HFFc6 (cell line): Measurements from ENCODE around the gene UBD. TPM values are rescaled to one million over a fixed set of nuclear protein-coding genes. Genes with fewer than 3 reads are reported as not detected.

Experiments used
- DNase-seq: peaks from one replicate; pipeline ENCODE4 v3.0.0-alpha.2; 2018
- H3K27ac Mint-ChIP-seq: 2 replicates; pipeline ENCODE4 v1.8.0; 2020; ENCODE audit warnings: mild to moderate bottlenecking, mixed read lengths
- H3K27me3 Mint-ChIP-seq: 2 replicates; pipeline ENCODE4 v1.8.0; 2021; ENCODE audit warnings: mild to moderate bottlenecking, moderate library complexity, mixed read lengths; ENCODE audit not compliant: insufficient read depth
- H3K36me3 Mint-ChIP-seq: 2 replicates; pipeline ENCODE4 v1.8.0; 2021; ENCODE audit warnings: low read depth, mixed read lengths
- H3K4me1 Mint-ChIP-seq: 2 replicates; pipeline ENCODE4 v1.8.0; 2020; ENCODE audit warnings: low read depth, mixed read lengths
- H3K4me3 Mint-ChIP-seq: 2 replicates; pipeline ENCODE4 v1.8.0; 2020; ENCODE audit warnings: mild to moderate bottlenecking, moderate library complexity, mixed read lengths
- H3K9me3 Mint-ChIP-seq: 2 replicates; pipeline ENCODE4 v1.8.0; 2020; ENCODE audit warnings: mild to moderate bottlenecking, mixed read lengths
- CTCF ChIP-seq: fragments of 200-600 bp; sonication (generic); IDR thresholded peaks from 2 replicates; pipeline ENCODE4 v1.5.0; 2021; ENCODE audit warnings: antibody characterized with exemption, mild to moderate bottlenecking
- total RNA-seq, 6 experiments: library from RNA; stranded (reverse); fragmentation: NEBNext Ultra II Directional; extraction: Animal tissue kit (Norgen Biotek cat#: 25700); gene quantifications; 2 replicates in 1 of 6; 3 replicates in 5 of 6; pipeline ENCODE4 v1.2.3, GENCODE V29; 2021

The UBD gene
- total RNA-seq, 6 experiments from 2014 or later, result not detected

DNA sequence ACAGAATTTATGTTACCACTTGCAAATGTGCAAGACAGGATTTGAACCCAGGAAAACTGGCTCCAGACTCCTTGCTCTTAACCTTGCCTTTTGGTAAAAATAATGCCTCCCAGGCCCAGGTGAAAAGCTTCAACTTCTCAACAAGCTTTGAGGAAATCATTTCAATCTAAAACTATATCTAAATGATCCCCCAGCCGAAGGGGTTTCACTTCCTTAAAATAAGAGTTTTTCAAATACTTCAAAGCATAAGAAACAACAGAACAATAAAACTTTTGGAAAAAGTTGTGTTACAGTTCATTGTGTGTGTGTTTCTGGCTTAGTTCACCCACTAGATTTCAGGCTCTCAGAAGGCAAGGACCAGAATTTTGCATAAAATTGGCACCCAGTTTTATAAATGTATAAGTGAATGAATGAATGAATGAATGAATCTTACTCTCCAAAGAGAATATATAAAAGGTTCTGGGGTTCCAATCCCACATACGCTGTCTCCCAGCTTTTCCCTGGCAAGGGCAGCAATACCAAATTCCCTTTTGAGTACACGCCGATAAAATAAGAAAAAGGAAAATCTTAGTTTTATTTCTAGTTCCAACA is 30.8 kb upstream of the UBD start:
- no peaks in the 10 kb centered on the region for H3K4me1 Mint-ChIP-seq
- no peaks in the 10 kb centered on the region for H3K36me3 Mint-ChIP-seq
- H3K27ac Mint-ChIP-seq, result no peak overlapping the region
- H3K9me3 Mint-ChIP-seq, result no peaks in the 10 kb centered on the region
- no peak for TF ChIP-seq CTCF
- no peak for DNase-seq
- H3K4me3 Mint-ChIP-seq, result no peak overlapping the region
- peaks cover 13% of the 10 kb centered on the region for H3K27me3 Mint-ChIP-seq

- H3K4me1 Mint-ChIP-seq, result no peaks in the 10 kb centered on the region
- DNase-seq, result peak; percentile 29
- no peak overlapping the region for H3K4me3 Mint-ChIP-seq
- TF ChIP-seq CTCF, result peak; percentile 96
- no peaks in the 10 kb centered on the region for H3K36me3 Mint-ChIP-seq
- no peaks in the 10 kb centered on the region for H3K9me3 Mint-ChIP-seq
- peaks cover 13% of the 10 kb centered on the region for H3K27me3 Mint-ChIP-seq
- H3K27ac Mint-ChIP-seq, result no peak overlapping the region
Observed at GRCh38 chr6:29589423-29590048, 30.0 kb upstream of the UBD start.

GRCh38 chr6:29584821-29585220 is 25.3 kb upstream of the UBD start, which contains the start of gene OR2H2:
TSS of gene OR2H2 (plus strand) at chr6:29585121. CDS start at chr6:29587945, 2,824 bp downstream.
- Mint-ChIP-seq H3K36me3 (no peaks in the 10 kb centered on the region), H3K27ac (no peak within 1 kb of the TSS), H3K4me3 (no peak within 1 kb of the TSS), H3K9me3 (no peaks in the 10 kb centered on the region), H3K4me1 (no peaks in the 10 kb centered on the region), H3K27me3 (peaks cover 20% of the 10 kb centered on the region)
- no peak for DNase-seq
- no peak for TF ChIP-seq CTCF

GRCh38 chr6:29577544-29577943 is 18.0 kb upstream of the UBD start:
- DNase-seq, result no peak
- Mint-ChIP-seq H3K36me3 (no peaks in the 10 kb centered on the region), H3K27me3 (peaks cover 10% of the 10 kb centered on the region), H3K27ac (no peak overlapping the region), H3K4me1 (no peaks in the 10 kb centered on the region), H3K9me3 (no peaks in the 10 kb centered on the region), H3K4me3 (no peak overlapping the region)
- no peak for TF ChIP-seq CTCF

DNA sequence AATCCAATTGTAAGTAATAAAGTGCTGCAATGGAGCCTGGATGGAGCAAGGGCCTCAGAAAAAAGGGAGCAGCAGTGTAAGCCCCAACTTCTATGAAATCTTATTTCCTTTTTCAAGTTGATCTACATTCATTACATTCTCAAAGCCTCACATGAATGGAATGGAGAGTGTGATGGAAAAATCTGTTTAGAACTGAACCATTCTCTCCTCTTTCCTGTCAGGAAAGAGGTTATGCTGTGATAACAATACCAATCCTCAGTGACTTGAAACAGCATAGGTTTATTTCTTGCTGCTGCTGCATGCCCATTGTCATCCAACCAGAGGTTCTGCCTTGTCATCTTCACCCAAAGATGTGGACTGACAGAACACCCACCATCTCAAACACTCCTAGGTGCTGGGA is 16.5 kb upstream of the UBD start:
- no peaks in the 10 kb centered on the region for H3K4me1 Mint-ChIP-seq
- no peak overlapping the region for H3K4me3 Mint-ChIP-seq
- no peak for TF ChIP-seq CTCF
- H3K36me3 Mint-ChIP-seq, result no peaks in the 10 kb centered on the region
- no peaks in the 10 kb centered on the region for H3K9me3 Mint-ChIP-seq
- peaks cover 7% of the 10 kb centered on the region; the same call in 1 of the 2 replicates for H3K27me3 Mint-ChIP-seq
- H3K27ac Mint-ChIP-seq, result no peak overlapping the region
- DNase-seq, result no peak
